RWPE2 (cell line): ENCODE data around the gene TAAR9.

Source experiments
- ATAC-seq: fragments of 200-7000 bp; cut with Tn5 transposase; 3 replicates; pipeline ENCODE4 v1.9.1; 2021; ENCODE audit warnings: low read depth
- DNase-seq: peaks from one replicate; pipeline ENCODE4 v3.0.0-alpha.2; 2020; ENCODE audit warnings: low spot score
- H3K27ac ChIP-seq: fragments of 450-650 bp; 2 replicates; pipeline ENCODE4 v1.5.1; 2017; ENCODE audit warnings: mild to moderate bottlenecking; ENCODE audit not compliant: poor library complexity, severe bottlenecking
- H3K27me3 ChIP-seq: fragments of 250-450 bp; sonication (Bioruptor Pico); 2 replicates; pipeline ENCODE4 v1.5.1; 2021; ENCODE audit warnings: mild to moderate bottlenecking, moderate library complexity; ENCODE audit not compliant: insufficient read depth, poor library complexity, severe bottlenecking
- H3K36me3 ChIP-seq: fragments of 250-450 bp; sonication (Bioruptor Pico); 2 replicates; pipeline ENCODE4 v1.5.1; 2020; ENCODE audit warnings: low read depth, mild to moderate bottlenecking, moderate library complexity
- H3K4me1 ChIP-seq: fragments of 250-450 bp; sonication (Bioruptor Pico); 2 replicates; pipeline ENCODE4 v1.5.1; 2021; ENCODE audit warnings: mild to moderate bottlenecking, moderate library complexity; ENCODE audit not compliant: insufficient read depth, poor library complexity, severe bottlenecking
- H3K4me3 ChIP-seq: fragments of 250-450 bp; sonication (Bioruptor Pico); 2 replicates; pipeline ENCODE4 v1.5.1; 2021; ENCODE audit warnings: mild to moderate bottlenecking, moderate library complexity; ENCODE audit not compliant: severe bottlenecking
- H3K9me3 ChIP-seq: fragments of 250-450 bp; sonication (Bioruptor Pico); 2 replicates; pipeline ENCODE4 v1.5.1; 2021; ENCODE audit warnings: mild to moderate bottlenecking, moderate library complexity; ENCODE audit not compliant: severe bottlenecking
- TF ChIP-seq, protein P1 (sequence below): fragments of 450-650 bp; IDR thresholded peaks from one replicate; pipeline ENCODE4 v1.5.1; 2017; ENCODE audit warnings: mild to moderate bottlenecking, moderate library complexity; ENCODE audit not compliant: poor library complexity, severe bottlenecking

TAAR9 gene

GRCh38 chr6:132571774-132572173 lies 33.7 kb downstream of the TAAR9 start:
- Histone ChIP-seq H3K27me3 (peaks cover 12% of the 10 kb centered on the region), H3K9me3 (no peaks in the 10 kb centered on the region), H3K27ac (no peak overlapping the region), H3K4me1 (no peaks in the 10 kb centered on the region), H3K36me3 (no peaks in the 10 kb centered on the region), H3K4me3 (no peak overlapping the region)
- TF ChIP-seq, protein P1, sequence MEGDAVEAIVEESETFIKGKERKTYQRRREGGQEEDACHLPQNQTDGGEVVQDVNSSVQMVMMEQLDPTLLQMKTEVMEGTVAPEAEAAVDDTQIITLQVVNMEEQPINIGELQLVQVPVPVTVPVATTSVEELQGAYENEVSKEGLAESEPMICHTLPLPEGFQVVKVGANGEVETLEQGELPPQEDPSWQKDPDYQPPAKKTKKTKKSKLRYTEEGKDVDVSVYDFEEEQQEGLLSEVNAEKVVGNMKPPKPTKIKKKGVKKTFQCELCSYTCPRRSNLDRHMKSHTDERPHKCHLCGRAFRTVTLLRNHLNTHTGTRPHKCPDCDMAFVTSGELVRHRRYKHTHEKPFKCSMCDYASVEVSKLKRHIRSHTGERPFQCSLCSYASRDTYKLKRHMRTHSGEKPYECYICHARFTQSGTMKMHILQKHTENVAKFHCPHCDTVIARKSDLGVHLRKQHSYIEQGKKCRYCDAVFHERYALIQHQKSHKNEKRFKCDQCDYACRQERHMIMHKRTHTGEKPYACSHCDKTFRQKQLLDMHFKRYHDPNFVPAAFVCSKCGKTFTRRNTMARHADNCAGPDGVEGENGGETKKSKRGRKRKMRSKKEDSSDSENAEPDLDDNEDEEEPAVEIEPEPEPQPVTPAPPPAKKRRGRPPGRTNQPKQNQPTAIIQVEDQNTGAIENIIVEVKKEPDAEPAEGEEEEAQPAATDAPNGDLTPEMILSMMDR, result no peak
- DNase-seq, result no peak
- ATAC-seq, result no peak

GRCh38 chr6:132584698-132585097 lies 46.6 kb downstream of the TAAR9 start:
- TF ChIP-seq, protein P1, result no peak
- DNase-seq (no peak), ATAC-seq (no peak)
- Histone ChIP-seq H3K27me3 (no peaks in the 10 kb centered on the region), H3K9me3 (no peaks in the 10 kb centered on the region), H3K36me3 (no peaks in the 10 kb centered on the region), H3K27ac (no peak overlapping the region), H3K4me3 (no peak overlapping the region), H3K4me1 (no peaks in the 10 kb centered on the region)

- H3K9me3 ChIP-seq, result no peaks in the 10 kb centered on the region
- ATAC-seq, result no peak
- no peak overlapping the region for H3K27ac ChIP-seq
- no peak overlapping the region for H3K4me3 ChIP-seq
- no peaks in the 10 kb centered on the region for H3K36me3 ChIP-seq
- no peak for DNase-seq
- H3K27me3 ChIP-seq, result no peaks in the 10 kb centered on the region
- H3K4me1 ChIP-seq, result no peaks in the 10 kb centered on the region
- TF ChIP-seq, protein P1, result no peak
These were observed 49.3 kb downstream of the TAAR9 start for GRCh38 chr6:132587424-132587823.
